Motor neuron (in vitro differentiated cells): ENCODE results near the gene HSD17B8. TPM values are rescaled to one million over a fixed set of nuclear protein-coding genes. Genes with fewer than 3 reads are reported as not detected.

Source experiments
- ATAC-seq, 8 experiments: fragments of 200-7000 bp; cut with Tn5 transposase; replicated peaks in 6 of 8; 2 replicates each; pipeline ENCODE4 v1.8.0; 2021; ENCODE audit warnings: mild to moderate bottlenecking in 8 of 8, moderate library complexity in 8 of 8
- H3K27ac ChIP-seq, 2 donors: fragments of 250-450 bp; sonication (Bioruptor Pico); 2 replicates each; pipeline ENCODE4 v1.9.0; 2021; ENCODE audit warnings: antibody characterized with exemption in 2 of 2, mild to moderate bottlenecking in 2 of 2, moderate library complexity in 1 of 2
- H3K4me1 ChIP-seq, 2 donors: fragments of 250-450 bp; sonication (Bioruptor Pico); replicated peaks in 1 of 2; 2 replicates each; pipeline ENCODE4 v1.6.1; 2021; ENCODE audit warnings: antibody characterized with exemption in 2 of 2, mild to moderate bottlenecking in 2 of 2, moderate library complexity in 1 of 2
- H3K4me3 ChIP-seq, 5 donors: fragments of 250-450 bp; sonication (Bioruptor Pico); 2 replicates each; pipeline ENCODE4 v1.9.0; 2021; ENCODE audit warnings: antibody characterized with exemption in 5 of 5, mild to moderate bottlenecking in 5 of 5, moderate library complexity in 4 of 5
- WGBS, 10 experiments: fragments of 450-650 bp; shearing (Covaris generic); methylation state at CpG; one replicate each; pipeline ENCODE4 v1.0.0; 2022; 5-methylcytosine and 5-hydroxymethylcytosine counted together
- in situ Hi-C, 9 experiments: fragments of 400-800 bp; cut with MboI; loops; one replicate each; pipeline ENCODE4 v1.15.0; 2021; ENCODE audit warnings: low sequenced_read_pairs in 9 of 9, low pct_unique_long_range_greater_than_20kb in 2 of 9; ENCODE audit not compliant: unreplicated experiment in 9 of 9
- total RNA-seq, 8 experiments: library from RNA; unstranded; fragments of 300-600 nt; gene quantifications; 2 replicates each; pipeline versions ENCODE4 v1.2.3 to v1.2.4, GENCODE V29; 2022

HSD17B8 gene
- total RNA-seq, 8 experiments from 2014 or later, result 8.7 to 26.6 (median 9.9) TPM

DNA sequence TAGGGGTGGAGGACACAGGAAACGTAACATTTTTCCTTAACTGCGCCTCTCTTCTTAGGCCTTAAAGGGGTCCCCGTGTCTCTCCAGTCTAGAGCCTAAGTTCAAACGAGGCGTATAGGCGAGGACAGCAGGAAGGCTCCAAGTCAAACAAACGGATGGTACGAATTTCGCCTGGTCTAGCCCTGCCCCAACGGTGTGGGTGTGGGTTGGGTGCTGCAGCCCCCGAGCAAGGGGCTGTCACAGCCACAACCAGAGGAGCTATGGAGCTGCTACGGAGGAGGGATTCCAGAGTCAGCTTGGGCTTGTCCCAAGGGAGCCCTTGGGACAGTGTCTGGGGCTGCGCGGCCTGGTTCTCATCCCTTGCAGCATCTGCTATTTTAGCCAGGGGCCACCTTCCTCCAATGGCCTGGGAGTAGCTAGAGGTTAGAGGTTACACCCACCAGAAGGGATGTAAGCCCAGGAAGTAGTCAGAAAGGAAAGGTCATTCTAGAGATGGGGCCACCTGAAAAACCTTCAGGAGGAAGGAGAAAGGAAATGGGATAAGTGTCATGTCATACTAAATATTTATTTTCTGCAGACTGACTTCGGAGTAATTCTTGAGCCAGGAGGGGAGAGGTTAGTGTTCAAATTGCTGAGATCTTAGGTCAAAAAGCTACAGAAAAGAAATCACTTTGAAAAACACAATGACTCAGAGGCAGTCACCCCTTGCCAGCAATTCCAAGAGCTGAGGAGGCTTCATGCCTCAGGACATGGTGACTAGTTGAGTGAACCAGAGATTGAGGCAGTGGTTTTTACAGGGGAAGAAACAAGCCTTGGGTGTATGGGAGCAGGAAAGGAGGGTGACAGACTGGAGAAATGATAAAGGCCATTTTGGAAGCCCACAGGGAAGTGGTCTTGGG lies 45.5 kb downstream of the HSD17B8 start:
- in situ Hi-C loops, result loop anchor here in 7 of 9 experiments (5.0 to 25.0 kb wide), 4 partner anchors 83 to 238 kb away; partner anchors contain the start of gene HLA-DOA (in 5 of the 7)
- ATAC-seq, result peak in 6 of 8 experiments; percentile 0 to 22 (median 15)
- H3K4me3 ChIP-seq, result peak overlapping the region; percentile 38 to 52 (median 45)
- WGBS, 10 experiments, result 0 to 55% (median 23%) methylated on average over 1 to 11 of the region's 15 CpGs; no CpG with 5 or more reads in 2 of the 10 experiments
- peaks cover 12 to 14% of the 10 kb centered on the region in 2 donors for H3K4me1 ChIP-seq
- H3K27ac ChIP-seq, result peak overlapping the region; percentile 63 to 82

GRCh38 chr6:33250731-33251130 lies 46.3 kb downstream of the HSD17B8 start:
- Histone ChIP-seq H3K27ac (no peak overlapping the region), H3K4me1 (peaks cover 12 to 14% of the 10 kb centered on the region in 2 donors), H3K4me3 (no peak overlapping the region)
- WGBS, 10 experiments, result 90 to 100% (median 97%) methylated on average over 1 to 11 of the region's 13 CpGs; no CpG with 5 or more reads in 3 of the 10 experiments
- in situ Hi-C loops, result no loop called here
- no peak for ATAC-seq

GRCh38 chr6:33251395-33252012 lies 47.0 kb downstream of the HSD17B8 start:
- ATAC-seq, result no peak
- 51 to 100% (median 94%) methylated on average over 3 to 6 of the region's 6 CpGs for WGBS, 10 experiments
- no peak overlapping the region for H3K27ac ChIP-seq
- peaks cover 12 to 14% of the 10 kb centered on the region in 2 donors for H3K4me1 ChIP-seq
- in situ Hi-C loops, result no loop called here
- H3K4me3 ChIP-seq, result no peak overlapping the region

DNA sequence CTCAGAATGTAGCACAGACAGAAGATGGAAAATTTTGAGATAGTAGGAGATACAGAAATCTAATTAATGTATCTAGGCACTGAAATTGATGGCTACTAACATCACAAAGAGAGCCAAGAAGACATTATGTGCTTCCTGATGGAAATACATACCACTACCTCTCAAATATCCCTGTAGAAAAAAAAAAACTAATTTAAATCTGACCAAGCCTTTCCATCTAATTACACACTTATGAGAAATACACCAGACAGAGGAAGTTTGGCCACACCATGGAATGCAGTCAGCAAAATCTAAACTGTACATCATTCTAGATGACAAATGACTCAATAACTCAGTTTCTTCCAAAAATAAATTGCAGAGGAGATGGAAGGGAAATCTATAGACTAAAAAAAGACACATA lies 48.3 kb downstream of the HSD17B8 start:
- in situ Hi-C loops, result no loop called here
- H3K27ac ChIP-seq, result no peak overlapping the region
- no peak for ATAC-seq
- peaks cover 12% of the 10 kb centered on the region in 2 donors for H3K4me1 ChIP-seq
- no peak overlapping the region for H3K4me3 ChIP-seq

DNA sequence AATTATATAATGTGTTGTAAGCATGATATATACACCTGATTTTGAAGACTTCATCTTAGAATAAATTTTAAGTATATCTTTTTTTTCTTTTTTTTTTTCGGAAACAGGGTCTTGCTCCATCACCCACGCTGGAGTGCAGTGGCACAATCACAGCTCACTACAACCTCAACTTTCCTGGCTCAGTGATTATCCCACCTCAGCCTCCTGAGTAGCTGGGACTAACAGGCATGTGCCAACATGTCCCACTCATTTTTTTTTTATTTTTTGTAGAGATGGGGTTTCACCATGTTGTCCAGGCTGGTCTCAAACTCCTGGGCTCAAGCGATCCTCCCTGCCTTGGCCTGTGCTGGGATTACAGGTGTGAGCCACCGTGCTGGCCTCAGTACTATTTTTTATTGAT lies 50.1 kb downstream of the HSD17B8 start:
- ATAC-seq, result no peak
- no peak overlapping the region for H3K27ac ChIP-seq
- peaks cover 9 to 10% of the 10 kb centered on the region in 2 donors for H3K4me1 ChIP-seq
- no peak overlapping the region for H3K4me3 ChIP-seq
- 81 to 100% (median 84%) methylated on average over 1 to 4 of the region's 4 CpGs; no CpG with 5 or more reads in 4 of the 10 experiments for WGBS, 10 experiments
- in situ Hi-C loops, result no loop called here

Other genes starting within 250 kb of the HSD17B8 start
- 100 to 1,000 TPM; 124 to 401 (median 193) TPM for gene BRD2, start 236.1 kb upstream of the HSD17B8 start, total RNA-seq
- gene HLA-DOA, start 195.1 kb upstream of the HSD17B8 start, total RNA-seq, result 1 to 10 TPM in 1 of 8 experiments, under 1 TPM in 7; 0.21 to 1.3 (median 0.54) TPM
- gene HLA-DPA1, start 131.0 kb upstream of the HSD17B8 start, total RNA-seq, result 1 to 10 TPM in 2 of 8 experiments, under 1 TPM in 6; 0.09 to 6.9 (median 0.40) TPM
- 10 to 100 TPM in 1 of 8 experiments, 1 to 10 TPM in 6, under 1 TPM in 1; 0.55 to 16.5 (median 2.1) TPM for gene HLA-DPB1, start 128.7 kb upstream of the HSD17B8 start, total RNA-seq
- gene COL11A2, start 12.2 kb upstream of the HSD17B8 start, total RNA-seq, result 1 to 10 TPM in 7 of 8 experiments, under 1 TPM in 1; 0.71 to 3.4 (median 2.0) TPM
- gene RXRB, start 4.0 kb upstream of the HSD17B8 start, total RNA-seq, result 10 to 100 TPM; 19.3 to 52.0 (median 35.4) TPM
- 100 to 1,000 TPM in 6 of 8 experiments, 10 to 100 TPM in 2; 69.2 to 143 (median 132) TPM for gene SLC39A7, start 3.8 kb upstream of the HSD17B8 start, total RNA-seq
- 10 to 100 TPM; 17.2 to 43.0 (median 34.5) TPM for gene RING1, start 3.8 kb downstream of the HSD17B8 start, total RNA-seq
- gene VPS52, start 67.2 kb downstream of the HSD17B8 start, total RNA-seq, result 10 to 100 TPM; 21.8 to 66.1 (median 33.8) TPM
- 1,000 to 10,000 TPM; 3,773 to 8,538 (median 6,042) TPM for gene RPS18, start 67.4 kb downstream of the HSD17B8 start, total RNA-seq
- gene B3GALT4, start 72.5 kb downstream of the HSD17B8 start, total RNA-seq, result 1 to 10 TPM; 1.5 to 6.0 (median 5.1) TPM
- 100 to 1,000 TPM in 3 of 8 experiments, 10 to 100 TPM in 5; 31.4 to 108 (median 50.5) TPM for gene WDR46, start 84.6 kb downstream of the HSD17B8 start, total RNA-seq
- gene PFDN6, start 84.9 kb downstream of the HSD17B8 start, total RNA-seq, result 100 to 1,000 TPM in 6 of 8 experiments, 10 to 100 TPM in 2; 88.9 to 168 (median 116) TPM
- 10 to 100 TPM; 11.4 to 80.6 (median 27.8) TPM for gene RGL2, start 94.3 kb downstream of the HSD17B8 start, total RNA-seq
- gene TAPBP, start 109.4 kb downstream of the HSD17B8 start, total RNA-seq, result 10 to 100 TPM in 5 of 8 experiments, 1 to 10 TPM in 3; 5.2 to 95.0 (median 41.9) TPM
- gene ZBTB22, start 113.1 kb downstream of the HSD17B8 start, total RNA-seq, result 10 to 100 TPM in 7 of 8 experiments, 1 to 10 TPM in 1; 9.5 to 27.4 (median 18.9) TPM
- 10 to 100 TPM; 21.4 to 63.6 (median 37.4) TPM for gene DAXX, start 118.3 kb downstream of the HSD17B8 start, total RNA-seq
- gene KIFC1, start 187.2 kb downstream of the HSD17B8 start, total RNA-seq, result 10 to 100 TPM in 3 of 8 experiments, 1 to 10 TPM in 5; 1.1 to 49.4 (median 2.5) TPM
- 10 to 100 TPM; 24.3 to 63.6 (median 44.4) TPM for gene PHF1, start 206.4 kb downstream of the HSD17B8 start, total RNA-seq
- 100 to 1,000 TPM; 196 to 327 (median 271) TPM for gene CUTA, start 213.5 kb downstream of the HSD17B8 start, total RNA-seq
- 10 to 100 TPM in 7 of 8 experiments, 1 to 10 TPM in 1; 5.4 to 21.0 (median 12.9) TPM for gene SYNGAP1, start 215.4 kb downstream of the HSD17B8 start, total RNA-seq
- gene ZBTB9, start 249.9 kb downstream of the HSD17B8 start, total RNA-seq, result 10 to 100 TPM in 1 of 8 experiments, 1 to 10 TPM in 7; 4.2 to 12.5 (median 8.1) TPM